ENCODE results near the gene HHATL.

DNA sequence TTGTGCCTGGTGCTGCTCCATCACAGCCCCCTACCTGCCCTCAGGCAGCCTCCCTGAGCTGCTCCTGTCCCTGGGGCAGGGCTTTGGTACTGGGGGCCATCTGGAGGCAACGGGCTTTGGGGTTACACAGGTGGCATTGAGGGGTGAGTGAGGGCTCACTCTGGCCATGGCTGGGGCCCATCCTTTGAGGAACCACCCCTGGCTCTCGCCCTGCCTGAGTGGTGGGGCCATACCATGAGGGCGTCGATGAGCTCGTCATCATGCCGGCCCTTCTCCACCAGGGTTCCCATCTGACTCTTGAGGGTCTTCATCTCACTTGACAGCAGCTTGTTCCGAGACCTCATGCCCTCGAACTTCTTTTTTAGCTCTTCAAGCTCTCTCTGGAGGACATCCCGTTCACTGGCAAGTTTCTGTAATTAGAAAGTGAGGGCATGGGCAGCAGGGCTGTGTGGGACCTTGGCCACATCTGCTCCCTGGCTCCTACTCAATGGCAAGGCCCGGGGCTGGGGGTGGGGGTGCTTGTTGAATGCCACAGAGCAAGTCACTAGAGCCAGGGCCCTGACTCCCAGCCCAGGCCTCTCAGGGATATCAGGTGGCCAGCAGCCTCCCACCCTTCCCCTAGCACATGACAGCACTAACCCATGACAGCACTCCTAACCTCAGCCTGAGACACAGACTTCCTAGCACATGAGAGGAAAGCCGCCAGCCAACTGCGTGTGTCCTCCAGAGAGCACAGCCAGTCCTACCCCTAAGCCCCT is 37.0 kb upstream of the HHATL start:
- TF ChIP-seq CTCF (conservative IDR thresholded peaks at IDR 0.05; ENCODE audit: low read depth, low read length): no peak
- TF ChIP-seq EZH2 (IDR thresholded peaks at IDR 0.05; ENCODE audit: borderline replicate concordance, low read depth, low read length, poor library complexity, severe bottlenecking): no peak
